ENCODE results near the gene ATE1. TPM values are rescaled to one million over a fixed set of nuclear protein-coding genes. Genes with fewer than 3 reads are reported as not detected.

ATE1 gene
- total and polyA plus RNA-seq, 10 of the 15 experiments (the other 5 are each of a cell fraction or from before 2014, with no cell fraction given) = 4.3 to 22.7 (median 15.9) TPM

GRCh38 chr10:121713486-121713885 is 214.3 kb downstream of the ATE1 start:
- no TSS peak for BruUV-seq (replicated peaks)
- FAIRE-seq (no peak), ATAC-seq (no peak), DNase-seq (ENCODE audit: low read depth, low spot score) (no peak)
- in situ Hi-C loops (cut with MboI) = no loop called here
- peaks cover 0 to 3% of the 10 kb centered on the region in 2 experiments; a peak in 1 of 4 replicates for H3K27me3 ChIP-seq (replicated peaks in 1 of 2; ENCODE audit: control insufficient read depth in 2 of 2, insufficient read depth in 2 of 2, low read length in 1 of 2)
- no peaks in the 10 kb centered on the region for H4K20me1 ChIP-seq (ENCODE audit: control insufficient read depth, insufficient read depth)
- H3K9ac ChIP-seq (ENCODE audit: control insufficient read depth, insufficient read depth, low read length) = no peak overlapping the region
- no peak overlapping the region for H3K27ac ChIP-seq (ENCODE audit: control insufficient read depth, insufficient read depth)
- intact Hi-C loops (cut with micrococcal nuclease; ENCODE audit: unreplicated experiment) = no loop called here
- ChIA-PET RAD21 (ENCODE audit: unreplicated experiment) (no interaction called here), POLR2A (no interaction called here), SMC1A (ENCODE audit: uncharacterized antibody, unreplicated experiment) (interaction anchor here (0.7 kb wide), 1 partner anchor 603 kb away, joined by 3 read pairs; no protein-coding TSS in a partner anchor), CTCF (interaction anchor here (1.2 kb wide), 1 partner anchor 187 kb away, joined by 3 read pairs; no protein-coding TSS in a partner anchor)
- H3K79me2 ChIP-seq (ENCODE audit: control insufficient read depth, insufficient read depth, low read length) = no peaks in the 10 kb centered on the region
- no peak overlapping the region for H3K4me2 ChIP-seq (ENCODE audit: control insufficient read depth, insufficient read depth)
- H3K4me1 ChIP-seq (ENCODE audit: control insufficient read depth, insufficient read depth, low read length) = no peaks in the 10 kb centered on the region
- H3K4me3 ChIP-seq = no peak overlapping the region
- H3K9me3 ChIP-seq (replicated peaks; ENCODE audit: control insufficient read depth, insufficient read depth, low read length) = no peaks in the 10 kb centered on the region
- H2AFZ ChIP-seq (ENCODE audit: control insufficient read depth, low read depth, low read length) = no peak overlapping the region
- no peak for TF ChIP-seq PBX3 (IDR thresholded peaks at IDR 0.05; ENCODE audit: insufficient replicate concordance, low read depth, low read length)
- TF ChIP-seq ZZZ3 (IDR thresholded peaks at IDR 0.05; ENCODE audit: control insufficient read depth, insufficient read length, low read depth) = no peak
- 63% methylated on average over 5 of the region's 5 CpGs for WGBS (ENCODE audit: insufficient coverage, insufficient replicate concordance, low lambda C conversion rate, missing lambda C conversion rate)
- H3K36me3 ChIP-seq (ENCODE audit: control insufficient read depth in 2 of 2, insufficient read depth in 2 of 2, low read length in 1 of 2) = no peaks in the 10 kb centered on the region

GRCh38 chr10:121710971-121711370 is 216.9 kb downstream of the ATE1 start:
- Histone ChIP-seq H3K4me3 (no peak overlapping the region), H3K79me2 (ENCODE audit: control insufficient read depth, insufficient read depth, low read length) (no peaks in the 10 kb centered on the region), H3K9ac (ENCODE audit: control insufficient read depth, insufficient read depth, low read length) (no peak overlapping the region), H3K4me1 (ENCODE audit: control insufficient read depth, insufficient read depth, low read length) (no peaks in the 10 kb centered on the region), H3K36me3 (ENCODE audit: control insufficient read depth in 2 of 2, insufficient read depth in 2 of 2, low read length in 1 of 2) (no peaks in the 10 kb centered on the region), H4K20me1 (ENCODE audit: control insufficient read depth, insufficient read depth) (no peaks in the 10 kb centered on the region), H3K27me3 (replicated peaks in 1 of 2; ENCODE audit: control insufficient read depth in 2 of 2, insufficient read depth in 2 of 2, low read length in 1 of 2) (peaks cover 0 to 5% of the 10 kb centered on the region in 2 experiments; a peak in 1 of 4 replicates), H2AFZ (ENCODE audit: control insufficient read depth, low read depth, low read length) (no peak overlapping the region), H3K4me2 (ENCODE audit: control insufficient read depth, insufficient read depth) (no peak overlapping the region), H3K27ac (ENCODE audit: control insufficient read depth, insufficient read depth) (no peak overlapping the region), H3K9me3 (replicated peaks; ENCODE audit: control insufficient read depth, insufficient read depth, low read length) (no peaks in the 10 kb centered on the region)
- no peak for DNase-seq (ENCODE audit: low read depth, low spot score)
- ChIA-PET RAD21 (ENCODE audit: unreplicated experiment) (no interaction called here), POLR2A (no interaction called here), SMC1A (ENCODE audit: uncharacterized antibody, unreplicated experiment) (no interaction called here), CTCF (no interaction called here)
- WGBS (ENCODE audit: insufficient coverage, insufficient replicate concordance, low lambda C conversion rate, missing lambda C conversion rate) = 54% methylated on average over 7 of the region's 7 CpGs
- FAIRE-seq = no peak
- ATAC-seq = no peak
- in situ Hi-C loops (cut with MboI) = no loop called here
- intact Hi-C loops (cut with micrococcal nuclease; ENCODE audit: unreplicated experiment) = no loop called here
- no peak for TF ChIP-seq WRNIP1 (IDR thresholded peaks at IDR 0.05; ENCODE audit: borderline replicate concordance, low read depth, low read length)
- TF ChIP-seq FOXK2 (IDR thresholded peaks at IDR 0.05) = no peak
- no peak for TF ChIP-seq HSF1 (IDR thresholded peaks at IDR 0.05; ENCODE audit: low read depth, low read length)
- no peak for TF ChIP-seq KDM1A (IDR thresholded peaks at IDR 0.05; ENCODE audit: borderline replicate concordance)
- no peak for TF ChIP-seq RAD21 (IDR thresholded peaks at IDR 0.05; ENCODE audit: insufficient read depth, low read depth, low read length)
- no peak for TF ChIP-seq RELA (IDR thresholded peaks at IDR 0.05; ENCODE audit: borderline replicate concordance, partially characterized antibody)
- TF ChIP-seq BCL11A (IDR thresholded peaks at IDR 0.05; ENCODE audit: low read depth, low read length) = no peak
- no TSS peak for BruUV-seq (replicated peaks)

Measured in GM12878 (cell line).